SK-N-MC (cell line): ENCODE results near the gene ADSL.
"Not testable (repeated sequence)": the region's sequence is repeated elsewhere in the genome, so short reads cannot be mapped to it uniquely, and the experiment has no call there.

ENCODE experiments used
- EZH2 ChIP-seq: fragments of 200-600 bp; sonication (generic); IDR thresholded peaks from one replicate; pipeline ENCODE4 v1.6.1; 2017; ENCODE audit warnings: antibody characterized with exemption
- POLR2AphosphoS5 ChIP-seq: IDR thresholded peaks from 2 replicates; pipeline ENCODE4 v1.6.1; 2012; ENCODE audit warnings: mild to moderate bottlenecking, low read depth, low read length, borderline replicate concordance

DNA sequence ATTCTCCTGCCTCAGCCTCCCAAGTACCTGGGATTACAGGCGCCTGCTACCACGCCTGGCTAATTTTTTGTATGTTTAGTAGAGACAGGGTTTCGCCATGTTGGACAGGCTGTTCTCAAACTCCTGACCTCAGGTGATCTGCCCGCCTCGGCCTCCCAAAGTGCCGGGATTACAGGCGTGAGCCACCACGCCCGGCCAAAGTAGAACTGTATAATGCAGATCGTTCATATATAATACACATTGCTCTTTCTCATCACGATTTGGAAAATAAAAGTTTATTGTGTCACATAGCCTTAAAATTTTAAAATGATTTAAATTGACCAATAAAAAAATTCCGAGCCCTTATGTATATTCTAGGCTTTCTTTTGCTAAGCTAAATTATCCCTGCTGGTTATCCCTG is 34.7 kb upstream of the ADSL start:
- not testable (repeated sequence) for TF ChIP-seq POLR2AphosphoS5, EZH2
